GM18870 (cell line): ENCODE data around the gene EAF1.
"Not testable (repeated sequence)": the region's sequence is repeated elsewhere in the genome, so short reads cannot be mapped to it uniquely, and the experiment has no call there.

Source experiments
- ATAC-seq: cut with Tn5 transposase; IDR thresholded peaks from one replicate; pipeline ENCODE4 v1.9.1; 2021; ENCODE audit warnings: moderate library complexity; ENCODE audit not compliant: unreplicated experiment

Gene EAF1

DNA sequence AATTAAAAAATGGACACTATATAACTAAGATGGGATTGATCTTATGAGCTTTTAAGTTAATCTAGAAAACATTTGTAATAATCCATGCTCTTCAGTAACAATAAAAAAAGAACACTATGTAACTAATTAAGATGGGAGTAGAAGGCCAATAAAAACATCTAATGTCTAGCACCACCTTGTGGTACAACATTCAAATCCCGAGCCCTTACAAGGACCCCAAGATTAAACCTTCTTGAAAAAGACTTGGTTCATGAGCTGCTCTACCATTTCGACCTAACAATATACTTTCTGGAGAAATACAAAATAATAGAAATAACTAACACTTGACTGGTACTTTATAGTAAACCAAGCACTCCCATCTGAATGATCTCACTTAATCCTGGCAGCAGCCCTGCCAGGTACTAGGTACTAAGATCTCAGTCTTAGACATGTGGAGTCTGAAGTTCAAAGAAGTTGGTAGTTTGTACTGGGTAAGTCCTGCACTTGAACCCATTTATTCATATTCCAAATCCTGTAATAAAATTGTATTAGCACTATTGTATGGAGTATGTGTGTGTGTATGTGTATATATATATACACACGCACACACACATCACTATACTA is 21.8 kb upstream of the EAF1 start:
- no peak for ATAC-seq

DNA sequence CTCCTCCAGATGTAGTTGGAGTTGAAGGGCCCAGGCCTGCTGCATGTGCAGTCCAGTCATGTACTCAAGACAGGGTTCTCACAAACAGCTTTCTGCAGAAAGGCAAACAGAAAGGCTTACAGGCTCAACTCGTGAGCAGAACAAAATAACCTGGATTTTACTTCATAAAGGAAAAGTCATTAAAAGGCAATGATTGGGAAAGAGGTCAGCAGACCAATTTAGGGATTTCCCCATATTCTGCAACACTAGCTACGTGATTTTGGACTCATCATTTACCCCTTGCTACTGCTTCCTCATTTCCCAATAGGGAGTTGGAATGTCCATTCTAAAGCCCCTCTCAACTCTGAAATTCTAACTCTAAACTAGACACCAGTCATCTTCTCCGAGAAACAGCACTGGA is 18.2 kb upstream of the EAF1 start:
- no peak for ATAC-seq

DNA sequence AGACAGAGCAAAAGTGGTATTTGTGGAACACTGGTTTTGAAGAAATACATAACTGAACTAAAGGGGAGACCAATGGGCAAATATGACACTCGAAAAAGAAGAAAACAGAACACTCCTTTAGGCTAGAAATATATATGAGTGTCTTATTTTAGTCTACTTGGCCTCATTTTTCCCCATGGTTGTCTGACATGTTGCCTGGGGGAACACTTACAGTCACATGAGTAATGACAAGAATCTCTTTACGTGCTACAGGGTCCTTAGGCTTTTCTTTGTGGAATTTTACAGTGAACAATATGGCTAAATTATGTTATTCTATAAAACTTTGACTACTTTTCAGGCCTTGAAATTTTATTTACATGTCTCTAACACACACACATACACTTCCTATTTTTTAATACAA is 17.6 kb upstream of the EAF1 start:
- no peak for ATAC-seq

DNA sequence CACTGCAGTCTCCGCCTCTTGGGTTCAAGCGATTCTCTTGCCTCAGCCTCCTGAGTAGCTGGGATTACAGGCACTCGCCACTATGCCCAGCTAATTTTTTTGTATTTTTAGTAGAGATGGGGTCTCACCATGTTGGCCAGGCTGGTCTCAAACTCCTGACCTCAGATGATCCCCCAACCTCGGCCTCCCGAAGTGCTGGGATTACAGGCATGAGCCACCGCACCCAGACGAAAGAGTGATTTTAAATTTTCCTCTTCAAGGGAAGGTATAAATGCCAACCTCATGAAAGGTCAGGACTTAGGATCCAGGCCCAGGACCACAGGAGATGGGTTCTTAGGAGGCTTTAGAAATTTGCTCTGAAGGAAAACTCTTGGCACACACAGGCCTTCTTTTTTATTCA is 16.4 kb upstream of the EAF1 start:
- not testable (repeated sequence) for ATAC-seq

DNA sequence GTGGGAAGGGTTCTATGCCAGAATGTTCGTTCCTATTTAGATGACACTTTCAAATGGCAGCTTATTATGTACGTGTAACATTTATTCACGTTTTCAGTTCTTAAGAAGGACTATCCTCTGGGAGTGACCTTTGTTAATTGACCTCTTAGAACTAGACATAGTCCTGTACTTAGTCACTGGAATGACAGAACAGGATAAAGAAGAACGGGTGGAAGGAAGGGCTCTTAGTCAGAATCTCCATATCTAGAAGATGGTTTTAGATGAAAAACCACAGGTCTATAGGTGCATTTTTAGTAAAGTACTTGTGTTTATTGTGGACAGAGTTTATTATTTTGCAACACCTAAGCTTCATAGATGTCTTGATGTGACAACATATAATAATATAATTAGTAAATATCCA is 6.5 kb upstream of the EAF1 start:
- ATAC-seq, result no peak

DNA sequence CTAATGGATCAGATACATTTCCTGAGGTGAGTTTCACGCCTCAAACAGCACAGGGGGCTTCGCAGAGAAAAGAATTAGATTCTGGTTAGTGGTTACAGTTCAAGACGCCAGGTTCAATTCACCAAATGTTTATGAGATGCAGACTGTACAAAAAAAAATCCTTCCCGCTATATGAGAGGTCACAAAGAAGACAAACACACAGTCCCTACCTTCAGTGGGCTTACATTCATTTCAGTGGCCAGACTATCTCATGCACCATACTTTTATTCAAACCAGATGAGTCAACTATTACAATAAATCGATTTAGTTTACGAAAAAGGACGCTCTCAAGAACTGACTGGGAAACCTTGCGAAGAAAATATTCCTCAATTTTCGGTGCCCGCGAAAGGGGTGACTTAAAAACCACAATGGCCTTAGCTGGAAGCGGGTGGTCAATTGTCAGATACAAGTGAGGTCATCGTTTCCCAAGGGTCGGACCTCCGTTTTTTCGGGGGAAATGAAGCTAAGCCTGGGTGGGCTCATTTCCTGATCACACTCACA is 749 bp upstream of the EAF1 start:
- no peak for ATAC-seq

DNA sequence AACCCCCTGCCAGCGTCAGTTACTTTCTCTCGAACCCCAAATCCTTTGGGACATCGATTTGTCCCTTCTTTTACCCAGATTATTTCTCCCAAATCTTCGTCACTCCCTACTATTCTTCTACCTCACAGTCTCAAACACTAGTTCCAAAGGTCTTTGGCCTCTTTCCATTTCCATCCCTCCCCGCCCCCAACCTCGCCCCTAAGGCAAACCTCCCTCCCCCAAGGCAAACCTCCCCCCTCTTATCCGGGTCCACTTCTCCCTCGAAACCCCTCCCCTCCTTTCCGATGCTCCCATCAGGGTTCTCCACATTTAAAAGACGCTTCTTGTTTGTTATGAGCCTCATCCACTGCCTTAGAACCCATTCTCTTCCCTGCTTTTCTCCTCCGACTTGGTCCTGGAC is 583 bp downstream of the EAF1 start:
- ATAC-seq, result no peak

DNA sequence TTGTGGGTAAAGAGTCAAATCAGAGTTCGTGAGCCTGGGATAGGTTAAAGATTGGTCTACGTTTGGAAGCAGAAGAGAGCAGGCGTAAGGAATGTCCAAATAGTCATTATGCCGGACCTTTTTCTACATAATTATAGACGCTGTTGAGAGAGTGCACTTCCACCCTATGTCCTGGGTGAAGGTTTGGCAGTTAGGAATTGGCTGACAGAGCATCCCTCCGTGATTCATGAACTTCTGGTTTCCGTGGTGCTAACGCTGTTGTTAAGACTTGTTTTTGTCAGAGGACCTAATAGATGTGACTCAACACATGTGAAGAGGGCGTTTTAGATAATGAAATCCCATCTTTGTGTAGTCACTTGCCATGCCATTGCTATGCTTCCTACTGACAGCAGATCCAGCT is 1.1 kb downstream of the EAF1 start:
- ATAC-seq, result no peak

DNA sequence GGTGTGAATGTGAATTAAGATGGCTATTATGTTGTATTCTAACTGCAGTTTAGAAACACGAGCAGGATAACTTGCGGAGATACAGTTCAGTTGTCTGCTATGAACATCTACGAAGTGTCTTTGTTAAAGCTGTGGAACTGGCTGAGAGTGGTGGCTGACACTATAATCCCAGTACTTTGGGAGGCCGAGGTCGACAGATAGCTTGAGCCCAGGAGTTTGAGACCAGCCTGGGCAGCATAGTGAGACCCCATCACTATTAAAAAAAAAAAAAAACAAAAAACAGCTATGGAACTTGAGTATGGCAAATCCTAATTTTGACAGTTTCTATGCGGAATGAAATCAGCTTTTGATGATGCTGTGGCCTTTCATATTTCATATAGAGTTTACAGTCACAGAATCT is 1.7 kb downstream of the EAF1 start:
- no peak for ATAC-seq

DNA sequence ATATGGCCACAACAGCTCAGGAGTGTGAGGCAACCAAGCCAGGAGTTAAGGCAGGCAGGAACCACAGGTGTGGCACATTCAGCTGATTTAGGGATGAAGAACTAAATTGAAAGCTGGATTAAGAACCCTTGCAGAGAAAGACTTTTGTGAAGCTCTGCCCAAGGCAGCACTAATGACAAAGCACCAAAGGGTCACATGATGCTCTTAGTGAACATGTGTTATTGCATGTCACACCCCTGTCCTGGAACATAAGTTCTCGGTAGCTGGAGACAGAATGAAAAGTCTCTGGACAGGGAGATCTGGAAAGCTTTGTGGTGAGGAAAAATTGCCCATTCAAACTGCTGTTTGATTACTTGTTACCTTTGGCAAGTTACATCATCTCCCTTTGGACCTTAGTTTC is 3.2 kb downstream of the EAF1 start:
- no peak for ATAC-seq

DNA sequence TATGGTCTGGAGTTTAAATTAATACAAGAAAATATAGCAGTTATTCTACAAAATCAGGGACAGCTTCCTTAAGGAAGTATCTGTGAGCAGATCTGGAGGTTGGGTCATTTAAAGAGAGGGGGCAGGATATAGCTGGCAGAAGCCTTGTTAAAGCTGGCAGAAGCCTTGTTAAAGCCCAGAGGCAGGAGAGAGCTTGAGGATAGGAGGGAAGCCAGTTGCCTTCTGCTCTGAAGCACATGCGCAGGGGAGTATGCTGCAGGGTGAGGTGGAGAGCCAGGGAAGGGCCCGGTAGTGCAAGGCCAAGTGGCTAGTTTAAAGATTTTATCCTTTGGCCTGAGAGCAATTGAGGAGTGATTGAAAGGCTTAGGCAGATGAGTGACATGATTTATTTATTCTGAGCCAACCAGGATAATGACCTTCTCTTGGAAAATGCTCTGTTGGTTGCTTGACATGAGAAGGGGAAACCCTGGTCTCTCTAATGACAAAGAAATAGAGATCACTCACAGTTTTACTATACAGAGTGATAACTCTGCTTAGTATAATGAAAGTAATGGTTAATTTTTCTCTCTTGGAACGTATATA is 3.9 kb downstream of the EAF1 start:
- no peak for ATAC-seq

DNA sequence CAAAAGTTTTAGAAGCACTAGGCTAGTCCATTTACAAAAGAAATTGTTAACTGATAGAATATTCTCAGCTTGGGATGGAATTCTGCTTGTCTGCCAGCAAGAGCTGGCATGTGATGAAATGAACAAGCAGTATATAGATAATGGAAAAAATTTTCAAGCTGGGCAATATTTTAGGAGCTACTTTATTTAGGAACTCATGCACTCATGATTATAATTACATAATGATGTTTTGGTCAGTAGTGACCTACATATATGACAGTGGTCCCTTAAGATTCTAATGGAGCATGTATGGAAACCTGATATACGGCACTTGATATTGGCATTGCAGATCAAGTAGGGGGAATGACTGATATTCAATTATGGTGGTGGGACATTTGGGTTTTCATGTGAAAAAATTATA is 6.1 kb downstream of the EAF1 start:
- no peak for ATAC-seq

DNA sequence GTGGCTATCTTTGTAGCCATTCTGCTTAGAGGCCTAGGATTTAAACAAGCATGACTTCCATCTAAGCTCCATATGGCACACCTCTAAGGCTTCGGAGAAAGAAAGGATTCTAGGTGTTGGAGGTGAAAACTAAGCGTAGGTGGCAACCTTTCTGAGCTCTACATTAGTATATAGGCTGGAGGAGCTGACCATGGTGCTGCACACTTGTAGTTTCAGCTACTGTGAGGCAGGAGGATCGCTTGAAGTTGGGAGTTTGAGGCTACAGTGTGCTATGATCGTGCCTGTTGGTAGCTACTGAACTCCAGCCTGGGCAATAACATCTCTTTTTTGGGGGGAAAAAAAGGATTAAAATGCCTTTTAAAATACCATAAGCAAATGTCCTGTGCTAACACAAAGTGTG is 7.4 kb downstream of the EAF1 start:
- no peak for ATAC-seq

DNA sequence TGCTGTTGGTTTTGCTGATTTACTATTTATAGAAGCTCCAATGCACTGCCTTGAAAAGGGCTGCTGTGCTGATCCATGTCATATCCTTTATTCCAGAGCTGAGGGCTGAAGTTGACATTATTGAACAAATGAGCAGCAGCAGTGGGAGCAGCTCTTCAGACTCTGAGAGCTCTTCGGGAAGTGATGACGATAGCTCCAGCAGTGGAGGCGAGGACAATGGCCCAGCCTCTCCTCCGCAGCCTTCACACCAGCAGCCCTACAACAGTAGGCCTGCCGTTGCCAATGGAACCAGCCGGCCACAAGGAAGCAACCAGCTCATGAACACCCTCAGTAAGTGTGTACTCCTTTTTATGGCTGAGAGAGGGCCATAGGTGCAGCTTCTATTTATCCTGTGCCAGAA is 8.8 kb downstream of the EAF1 start:
- ATAC-seq, result no peak

DNA sequence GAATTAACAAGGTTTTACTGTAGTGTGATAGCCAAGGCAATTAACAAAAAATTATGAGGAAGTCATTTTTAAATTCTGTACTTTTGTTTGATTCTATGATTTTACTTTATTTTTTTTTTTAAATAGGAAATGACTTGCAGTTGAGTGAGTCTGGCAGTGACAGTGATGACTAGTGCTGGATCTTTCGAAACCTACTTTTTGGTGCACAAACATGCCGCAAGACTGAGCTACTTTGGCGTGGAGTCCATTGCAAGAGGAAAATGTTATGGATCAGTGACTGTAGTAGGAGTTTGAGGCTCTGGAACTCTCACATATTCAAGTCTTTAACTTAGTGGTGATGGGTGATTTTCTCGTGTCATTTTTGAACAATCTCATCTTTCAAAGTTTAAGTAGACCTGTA is 11.6 kb downstream of the EAF1 start:
- ATAC-seq, result no peak

DNA sequence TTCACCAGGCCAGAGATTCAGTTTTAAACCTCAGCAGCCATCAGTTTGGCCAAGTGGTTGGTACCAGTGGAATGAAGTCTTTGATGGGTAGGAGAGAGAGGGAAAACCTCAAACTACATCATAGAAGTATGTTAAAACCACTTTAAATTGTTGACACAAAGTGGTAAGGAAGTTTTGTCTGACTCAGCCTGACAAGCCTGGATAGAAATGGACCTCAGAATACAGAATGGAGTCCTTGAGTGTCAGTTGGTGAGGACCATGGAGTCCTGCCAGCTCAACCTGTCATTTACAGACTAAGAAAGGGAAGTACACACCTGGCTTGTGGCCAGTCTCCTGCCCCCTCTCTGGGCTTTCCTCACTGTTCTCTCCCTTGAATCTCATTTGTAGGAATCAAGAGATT is 12.1 kb downstream of the EAF1 start:
- ATAC-seq, result no peak

DNA sequence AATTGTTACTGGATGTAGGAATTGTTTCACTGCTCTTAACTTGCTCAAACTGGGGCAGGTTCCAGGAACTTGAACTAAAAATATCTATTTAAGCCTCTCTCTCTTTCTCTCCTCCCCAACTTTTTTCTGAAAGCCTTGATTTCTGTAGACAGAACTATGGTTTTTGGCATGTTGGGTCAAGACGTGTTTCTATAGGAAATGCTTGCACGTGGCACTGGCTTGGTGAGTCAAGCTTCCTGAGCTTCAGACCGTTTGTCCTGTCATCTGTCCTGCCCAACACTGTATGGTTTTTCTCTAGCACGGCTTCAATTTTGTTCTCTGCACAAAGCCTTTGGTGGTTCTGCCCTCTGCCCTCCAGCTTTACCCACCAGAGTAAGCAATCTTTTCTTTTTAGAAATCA is 13.5 kb downstream of the EAF1 start:
- no peak for ATAC-seq

DNA sequence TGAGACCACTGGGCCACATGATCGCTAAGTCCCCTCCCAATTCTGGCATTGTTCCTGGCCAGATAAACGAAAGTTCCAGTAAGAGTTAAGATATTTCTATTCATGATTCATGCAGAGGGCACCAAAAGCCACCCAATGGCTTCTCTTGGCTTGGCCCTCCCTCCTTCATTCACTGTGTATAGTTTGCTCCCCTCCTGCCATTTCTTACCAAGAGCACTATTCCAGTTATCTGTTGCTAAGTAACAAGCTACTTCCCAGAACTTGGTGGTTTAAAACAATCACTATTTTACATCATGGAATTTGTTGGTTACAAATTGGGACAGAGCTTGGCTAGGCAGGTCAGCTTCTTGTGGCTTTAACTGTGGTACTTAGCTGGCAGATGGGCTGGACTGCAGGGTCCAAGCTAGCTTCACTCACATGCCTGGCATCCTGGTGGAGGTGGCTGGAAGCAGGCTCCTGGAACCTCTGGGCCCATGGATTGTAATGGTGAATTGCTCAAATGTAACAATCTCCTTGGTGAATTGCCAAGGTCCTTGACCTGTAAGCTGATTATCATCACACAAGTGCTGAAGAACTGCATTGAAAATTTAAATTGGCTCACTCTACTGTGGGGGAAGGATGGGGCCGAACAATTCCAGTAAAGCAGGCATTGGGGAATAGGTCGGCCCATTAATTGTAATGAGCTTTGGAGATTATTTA is 16.6 kb downstream of the EAF1 start:
- ATAC-seq, result no peak

DNA sequence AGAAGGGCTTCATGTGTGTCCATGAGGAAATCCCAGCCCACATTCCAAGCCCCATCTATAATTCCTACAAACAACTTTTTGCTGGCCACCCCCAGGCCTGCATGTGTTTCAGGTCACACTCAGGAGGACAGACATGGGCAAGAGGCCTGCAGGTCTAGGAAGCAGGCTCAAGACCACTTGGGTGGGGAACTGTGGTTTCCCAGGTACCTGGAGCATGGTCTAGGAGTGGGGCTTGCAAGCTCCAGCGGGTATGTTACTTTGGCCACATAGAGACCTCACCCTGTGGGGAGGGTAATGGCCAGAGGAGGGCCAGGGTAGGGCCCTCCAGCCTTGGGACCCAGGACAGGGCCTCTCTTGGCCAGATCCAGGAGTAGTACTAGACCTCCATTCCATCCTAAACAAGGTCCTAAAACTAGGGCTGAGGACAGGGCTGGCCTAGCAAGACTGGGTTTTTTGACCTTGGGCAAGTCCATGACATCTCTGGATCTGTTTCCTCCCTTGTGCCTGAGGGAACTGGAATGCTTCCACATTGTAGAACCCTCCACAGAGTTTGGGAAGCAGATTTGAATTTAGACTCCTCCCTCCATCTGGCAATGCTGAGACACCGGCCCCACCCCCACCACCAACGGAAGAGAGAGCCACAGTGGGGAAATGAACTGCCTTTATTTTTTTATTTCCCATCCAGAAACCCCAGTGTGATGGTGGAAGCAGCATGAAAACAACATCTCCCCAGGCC is 22.3 kb downstream of the EAF1 start:
- no peak for ATAC-seq

DNA sequence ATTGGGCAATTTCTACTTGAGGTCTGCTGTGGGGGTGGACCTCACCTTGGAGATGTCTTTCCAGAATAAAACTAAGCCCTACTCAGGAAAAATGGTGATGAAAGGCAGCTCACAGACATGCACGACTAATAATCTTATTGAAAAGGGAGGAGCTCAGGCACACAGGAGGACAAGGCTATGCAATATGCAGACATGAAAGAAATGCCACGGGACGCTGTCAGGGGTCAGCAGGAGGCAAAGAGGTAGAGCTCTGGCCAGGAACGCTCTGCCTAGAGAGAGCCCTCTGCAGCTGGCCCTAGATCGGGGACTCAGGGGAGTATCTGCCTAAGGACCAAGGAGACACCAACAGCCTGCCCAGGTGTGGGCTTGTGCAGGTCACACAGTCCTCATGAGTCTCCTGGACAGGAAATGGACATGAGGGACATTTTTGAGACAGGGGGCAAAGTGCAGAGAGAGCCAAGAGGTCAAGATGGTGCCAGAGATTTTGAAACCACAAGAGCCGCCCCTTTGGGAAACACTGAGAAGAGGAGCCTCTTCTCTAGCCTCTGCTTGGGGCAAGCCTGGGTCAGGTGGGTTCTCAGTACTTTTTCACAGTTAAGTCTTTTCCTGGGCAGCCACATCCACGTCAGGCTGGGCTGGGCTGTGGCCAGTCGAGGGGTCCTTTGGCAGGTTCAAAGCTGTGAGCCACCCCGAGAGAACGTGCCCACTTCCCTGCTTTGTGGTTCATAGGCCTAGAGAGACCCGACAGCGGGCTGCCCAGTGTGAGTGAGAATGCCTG is 23.2 kb downstream of the EAF1 start:
- no peak for ATAC-seq
